IPS-15b (cell line): Measurements from ENCODE around the gene CHAD.

ENCODE experiments used
- H3K27me3 ChIP-seq: one replicate; pipeline ENCODE4 v1.6.1; 2013; ENCODE audit warnings: low read length; ENCODE audit not compliant: control insufficient read depth, insufficient read depth
- H3K36me3 ChIP-seq: one replicate; pipeline ENCODE4 v1.6.1; 2013; ENCODE audit warnings: low read length; ENCODE audit not compliant: control insufficient read depth, insufficient read depth
- H3K4me1 ChIP-seq: one replicate; pipeline ENCODE4 v1.6.1; 2013; ENCODE audit warnings: mild to moderate bottlenecking, low read length; ENCODE audit not compliant: control insufficient read depth, insufficient read depth
- H3K4me3 ChIP-seq: one replicate; pipeline ENCODE4 v1.5.1; 2013; ENCODE audit warnings: low read depth, low read length
- H3K9ac ChIP-seq: one replicate; pipeline ENCODE4 v1.6.1; 2013; ENCODE audit warnings: low read depth, mild to moderate bottlenecking, low read length
- H3K9me3 ChIP-seq: one replicate; pipeline ENCODE4 v1.6.1; 2013; ENCODE audit warnings: mild to moderate bottlenecking, low read length; ENCODE audit not compliant: control insufficient read depth, insufficient read depth

Gene CHAD

GRCh38 chr17:50447870-50448595, 20.6 kb downstream of the CHAD start:
- H3K9me3 ChIP-seq, result no peaks in the 10 kb centered on the region
- H3K4me1 ChIP-seq, result peaks cover 4% of the 10 kb centered on the region
- H3K36me3 ChIP-seq, result no peaks in the 10 kb centered on the region
- H3K9ac ChIP-seq, result no peak overlapping the region
- no peaks in the 10 kb centered on the region for H3K27me3 ChIP-seq
- no peak overlapping the region for H3K4me3 ChIP-seq

DNA sequence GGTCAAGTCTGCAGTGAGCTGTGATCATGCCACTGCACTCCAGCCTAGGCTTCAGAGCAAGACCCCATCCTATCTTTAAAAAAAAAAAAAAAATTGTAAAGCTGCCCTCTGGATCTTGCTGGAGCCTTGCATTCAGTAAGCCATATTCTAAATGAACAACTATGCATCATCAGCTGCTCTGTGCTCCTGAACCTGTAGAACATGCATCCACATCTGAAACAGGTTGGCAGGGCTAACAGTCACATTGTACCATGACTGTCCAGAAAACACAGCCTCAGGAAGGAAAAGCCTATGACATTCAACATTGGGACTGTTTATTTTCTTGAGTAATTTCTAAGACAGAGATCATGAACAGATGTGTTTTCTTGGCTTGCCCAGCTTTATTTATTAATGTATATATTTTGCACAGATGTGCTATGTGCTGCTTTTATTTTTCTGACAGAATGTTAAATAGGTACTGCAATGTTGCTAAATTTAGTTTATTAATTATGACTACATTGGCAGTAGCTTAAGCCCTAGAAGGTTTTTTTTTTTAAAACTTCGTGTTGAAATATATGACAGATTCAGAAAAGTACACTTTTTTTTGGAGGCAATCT, 22.9 kb downstream of the CHAD start:
- Histone ChIP-seq H3K27me3 (no peaks in the 10 kb centered on the region), H3K36me3 (no peaks in the 10 kb centered on the region), H3K4me3 (no peak overlapping the region), H3K4me1 (peaks cover 4% of the 10 kb centered on the region), H3K9ac (no peak overlapping the region), H3K9me3 (no peaks in the 10 kb centered on the region)

DNA sequence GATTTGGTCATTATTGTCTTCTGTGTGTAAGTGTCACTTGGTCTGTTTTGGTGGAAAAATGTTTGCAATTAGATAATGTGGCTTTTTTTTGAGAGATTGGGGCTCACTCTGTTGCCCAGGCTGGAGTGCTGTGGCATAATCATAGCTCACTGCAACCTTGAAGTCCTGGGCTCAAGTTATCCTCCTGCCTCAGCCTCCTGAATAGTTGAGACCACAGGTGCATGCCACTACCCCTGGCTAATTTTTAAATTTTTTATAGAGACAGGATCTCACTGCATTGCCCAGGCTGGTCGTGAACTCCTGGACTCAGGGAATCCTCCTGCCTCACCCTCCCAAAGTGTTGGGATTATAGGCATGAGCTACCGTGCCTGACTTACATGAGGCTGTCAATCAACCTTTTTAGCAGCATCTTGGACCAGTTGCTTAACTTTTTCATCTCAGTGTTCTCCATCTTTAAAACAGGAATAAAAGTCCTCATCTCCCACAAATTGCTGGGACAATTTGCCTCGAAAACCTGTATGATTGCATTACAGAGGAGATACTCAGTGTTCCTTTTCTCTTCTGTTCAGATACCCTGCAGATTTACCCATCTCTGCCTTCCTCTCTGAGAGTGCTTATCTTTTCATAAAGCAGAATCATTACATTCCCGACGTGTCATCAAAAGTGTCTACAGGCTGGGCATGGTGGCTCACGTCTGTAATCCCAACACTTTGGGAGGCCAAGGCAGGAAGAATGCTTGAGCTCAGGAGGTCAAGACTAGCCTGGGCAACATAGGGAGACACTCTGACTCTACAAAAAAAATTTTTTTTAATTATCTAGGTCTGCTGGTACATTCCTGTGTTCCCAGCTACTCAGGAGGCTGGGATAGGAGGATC, 23.6 kb downstream of the CHAD start:
- Histone ChIP-seq H3K27me3 (no peaks in the 10 kb centered on the region), H3K36me3 (no peaks in the 10 kb centered on the region), H3K4me1 (peaks cover 4% of the 10 kb centered on the region), H3K4me3 (no peak overlapping the region), H3K9me3 (no peaks in the 10 kb centered on the region), H3K9ac (no peak overlapping the region)

DNA sequence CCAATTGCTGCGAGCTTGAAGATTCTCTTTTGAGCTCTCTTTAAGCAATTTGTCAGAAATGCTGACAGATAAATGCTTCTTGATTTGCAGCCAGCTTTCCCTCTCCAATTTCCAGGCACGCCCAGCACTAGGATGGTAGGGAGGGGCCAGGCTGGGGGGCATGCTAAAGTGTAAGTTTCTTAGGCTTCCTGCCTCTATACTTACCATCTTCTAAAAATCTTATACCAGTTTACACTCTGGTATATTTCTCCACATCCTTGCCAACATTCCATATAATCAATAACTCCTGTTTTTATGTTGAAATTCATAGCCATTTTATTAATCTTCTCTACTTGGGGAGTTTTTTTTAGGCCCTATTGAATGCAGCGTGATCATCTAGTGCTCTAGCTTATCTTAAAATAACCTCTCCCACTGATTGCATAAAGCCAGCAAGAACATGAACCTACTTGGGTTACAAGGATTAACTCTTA, 25.1 kb downstream of the CHAD start:
- Histone ChIP-seq H3K4me3 (no peak overlapping the region), H3K4me1 (peaks cover 4% of the 10 kb centered on the region), H3K27me3 (no peaks in the 10 kb centered on the region), H3K9me3 (no peaks in the 10 kb centered on the region), H3K36me3 (no peaks in the 10 kb centered on the region), H3K9ac (no peak overlapping the region)

- Histone ChIP-seq H3K9ac (no peak overlapping the region), H3K4me1 (peaks cover 4% of the 10 kb centered on the region), H3K4me3 (no peak overlapping the region), H3K36me3 (no peaks in the 10 kb centered on the region), H3K27me3 (no peaks in the 10 kb centered on the region), H3K9me3 (no peaks in the 10 kb centered on the region)
Measured at GRCh38 chr17:50440838-50441829, 27.5 kb downstream of the CHAD start.

GRCh38 chr17:50440172-50440837, 28.4 kb downstream of the CHAD start:
- Histone ChIP-seq H3K9ac (no peak overlapping the region), H3K4me1 (peaks cover 4% of the 10 kb centered on the region), H3K4me3 (no peak overlapping the region), H3K27me3 (no peaks in the 10 kb centered on the region), H3K9me3 (no peaks in the 10 kb centered on the region), H3K36me3 (no peaks in the 10 kb centered on the region)

- Histone ChIP-seq H3K27me3 (no peaks in the 10 kb centered on the region), H3K9ac (no peak overlapping the region), H3K4me3 (no peak overlapping the region), H3K36me3 (no peaks in the 10 kb centered on the region), H3K4me1 (peaks cover 4% of the 10 kb centered on the region), H3K9me3 (no peaks in the 10 kb centered on the region)
Measured at GRCh38 chr17:50439008-50439407, 29.7 kb downstream of the CHAD start.

DNA sequence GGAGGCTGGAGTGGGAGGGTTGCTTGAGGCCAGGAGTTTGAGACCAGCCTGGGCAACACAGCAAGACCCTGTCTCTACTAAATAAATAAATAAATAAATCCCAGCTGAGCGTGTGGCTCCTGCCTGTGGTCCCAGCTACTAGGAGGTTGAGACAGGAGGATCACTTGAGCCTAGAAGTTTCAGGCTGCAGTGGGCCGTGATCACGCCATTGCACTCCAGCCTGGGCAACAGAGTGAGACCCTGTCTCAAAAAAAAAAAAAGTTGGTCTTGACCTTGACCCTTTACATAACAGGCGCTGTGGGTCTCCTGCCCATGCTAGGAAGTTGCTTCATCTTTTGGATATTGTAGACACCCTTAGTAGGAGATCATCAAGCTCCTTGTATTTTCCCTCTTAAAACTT, 31.3 kb downstream of the CHAD start:
- Histone ChIP-seq H3K4me1 (no peaks in the 10 kb centered on the region), H3K36me3 (no peaks in the 10 kb centered on the region)

GRCh38 chr17:50432125-50432762, 36.4 kb downstream of the CHAD start:
- H3K27me3 ChIP-seq, result no peaks in the 10 kb centered on the region
- H3K4me3 ChIP-seq, result no peak overlapping the region
- H3K4me1 ChIP-seq, result peaks cover 3% of the 10 kb centered on the region
- no peak overlapping the region for H3K9ac ChIP-seq
- H3K36me3 ChIP-seq, result no peaks in the 10 kb centered on the region
- H3K9me3 ChIP-seq, result no peaks in the 10 kb centered on the region

More for the DNA sequence above, 31.3 kb downstream of the CHAD start:
- Histone ChIP-seq H3K9me3 (no peaks in the 10 kb centered on the region), H3K4me3 (no peak overlapping the region), H3K9ac (no peak overlapping the region), H3K27me3 (no peaks in the 10 kb centered on the region)

- H3K27me3 ChIP-seq, result no peaks in the 10 kb centered on the region
- H3K4me3 ChIP-seq, result no peak overlapping the region
- no peaks in the 10 kb centered on the region for H3K36me3 ChIP-seq
- H3K9ac ChIP-seq, result no peak overlapping the region
- peaks cover 8% of the 10 kb centered on the region for H3K4me1 ChIP-seq
- no peaks in the 10 kb centered on the region for H3K9me3 ChIP-seq
Measured at GRCh38 chr17:50430821-50431618, 37.7 kb downstream of the CHAD start.
